ENCODE measurements around the gene ANKS3. TPM values are rescaled to one million over a fixed set of nuclear protein-coding genes. Genes with fewer than 3 reads are reported as not detected.

Gene ANKS3
- total and polyA plus RNA-seq, 2 of the 8 experiments (the other 6 are each of a cell fraction or from before 2014, with no cell fraction given): 15.5 to 23.9 TPM

GRCh38 chr16:4649744-4650442 is 84.2 kb downstream of the ANKS3 start:
- H3K36me3 ChIP-seq (ENCODE audit: control insufficient read depth in 2 of 4, insufficient read depth in 4 of 4, low read length in 3 of 4): peaks cover 0 to 11% (median 7%) of the 10 kb centered on the region in 4 experiments; a peak in 7 of 8 replicates
- 97% methylated on average over 25 of the region's 25 CpGs; no CpG with 5 or more reads in 1 of the 2 experiments for WGBS, 2 experiments (ENCODE audit: extremely low coverage in 1 of 2, insufficient coverage in 1 of 2, insufficient read length in 1 of 2, insufficient replicate concordance in 2 of 2, low coverage in 1 of 2, low lambda C conversion rate in 2 of 2, missing lambda C conversion rate in 1 of 2)
- H3K4ac ChIP-seq (replicated peaks; ENCODE audit: insufficient read length, low read depth, low read length): no peak overlapping the region
- peaks cover 5 to 13% of the 10 kb centered on the region in 2 experiments for H4K20me1 ChIP-seq (replicated peaks in 1 of 2; ENCODE audit: control insufficient read depth in 1 of 2, insufficient read depth in 2 of 2, low read length in 2 of 2)
- H3K4me1 ChIP-seq (replicated peaks in 1 of 4; ENCODE audit: control insufficient read depth in 3 of 4, insufficient read depth in 4 of 4, low read length in 3 of 4): peaks cover 0 to 2% (median 0%) of the 10 kb centered on the region in 4 experiments; a peak in 2 of 7 replicates
- H3K79me1 ChIP-seq (ENCODE audit: low read depth, low read length): peaks cover 18% of the 10 kb centered on the region
- H4K5ac ChIP-seq (ENCODE audit: insufficient read length, low read depth, low read length): no peak overlapping the region
- H2BK12ac ChIP-seq (ENCODE audit: low read depth, low read length): no peak overlapping the region
- no peak overlapping the region for H2AFZ ChIP-seq (ENCODE audit: low read length)
- ChIA-PET CTCF (ENCODE audit: partially characterized antibody) (interaction anchor here (0.6 to 2.9 kb wide), 42 partner anchors 8 to 519 kb away, joined by 3 to 49 read pairs (median 4); partner anchors contain the start of genes C16orf96 and MGRN1), POLR2A (ENCODE audit: partially characterized antibody) (interaction anchor here (0.6 to 1.3 kb wide), 6 partner anchors 16 to 142 kb away, joined by 3 to 5 read pairs (median 3); no protein-coding TSS in a partner anchor)
- peaks cover 0 to 26% of the 10 kb centered on the region in 2 experiments; a peak in 2 of 4 replicates for H3K79me2 ChIP-seq (ENCODE audit: control insufficient read depth in 1 of 2, insufficient read depth in 2 of 2, low read length in 2 of 2)
- H3K18ac ChIP-seq (ENCODE audit: extremely low read depth, low read length): no peak overlapping the region
- H4K91ac ChIP-seq (replicated peaks; ENCODE audit: insufficient read length, low read length): no peak overlapping the region
- H2AK5ac ChIP-seq (ENCODE audit: low read depth, low read length): no peak overlapping the region
- no peak overlapping the region for H3K14ac ChIP-seq (ENCODE audit: insufficient read length)
- no peak overlapping the region for H3K4me2 ChIP-seq (ENCODE audit: insufficient read depth in 1 of 2, low read depth in 2 of 2, low read length in 2 of 2)
- FAIRE-seq: no peak
- H3K9me3 ChIP-seq (ENCODE audit: insufficient read depth in 2 of 2, low read depth in 1 of 2, low read length in 1 of 2): no peaks in the 10 kb centered on the region
- no peak overlapping the region; the same call in 1 of the 2 replicates for H4K8ac ChIP-seq (ENCODE audit: extremely low read depth, insufficient read depth, low read length)
- H2BK120ac ChIP-seq (replicated peaks; ENCODE audit: low read depth, low read length): no peak overlapping the region
- H3K23me2 ChIP-seq (ENCODE audit: low read depth, low read length): no peaks in the 10 kb centered on the region
- no peak overlapping the region for H2BK20ac ChIP-seq (ENCODE audit: low read length)
- no peak overlapping the region for H3K27ac ChIP-seq (ENCODE audit: low read depth, low read length)
- TF ChIP-seq RFX5 (IDR thresholded peaks at IDR 0.05; ENCODE audit: borderline replicate concordance, low read depth, low read length): no peak
- TF ChIP-seq GTF2F1 (IDR thresholded peaks at IDR 0.05; ENCODE audit: borderline replicate concordance, low read depth, low read length): no peak
- TF ChIP-seq CTBP2 (IDR thresholded peaks at IDR 0.05; ENCODE audit: borderline replicate concordance, insufficient read depth, insufficient read length, low read length): no peak
- TF ChIP-seq SIRT6 (IDR thresholded peaks at IDR 0.05; ENCODE audit: low read length): no peak
- TF ChIP-seq KDM4A (IDR thresholded peaks at IDR 0.05; ENCODE audit: low read depth, low read length, severe bottlenecking): no peak
- no peak for TF ChIP-seq BACH1 (IDR thresholded peaks at IDR 0.05; ENCODE audit: low read length)
- no peak for TF ChIP-seq POLR2A (IDR thresholded peaks at IDR 0.05; ENCODE audit: control extremely low read depth in 1 of 2, low read depth in 2 of 2, low read length in 2 of 2)
- no peak for TF ChIP-seq ASH2L (IDR thresholded peaks at IDR 0.05; ENCODE audit: low read length)
- H2BK15ac ChIP-seq (ENCODE audit: low read length): no peak overlapping the region
- H3K9ac ChIP-seq (replicated peaks in 1 of 4; ENCODE audit: extremely low read depth in 1 of 4, low read depth in 3 of 4, low read length in 3 of 4): no peak overlapping the region
- H2BK5ac ChIP-seq (ENCODE audit: low read depth, low read length): no peak overlapping the region
- H3K23ac ChIP-seq (ENCODE audit: insufficient read length): no peak overlapping the region
- H3K27me3 ChIP-seq (replicated peaks in 1 of 4; ENCODE audit: control insufficient read depth in 3 of 4, extremely low read depth in 1 of 4, insufficient read depth in 3 of 4, low read length in 3 of 4): no peaks in the 10 kb centered on the region
- peak in 1 of 2 experiments; percentile 41 for DNase-seq (ENCODE audit: low read depth in 1 of 2, low spot score in 2 of 2)
- no peak overlapping the region for H3K56ac ChIP-seq (replicated peaks; ENCODE audit: insufficient read length, low read depth, low read length)
- no peak overlapping the region for H3K4me3 ChIP-seq (ENCODE audit: extremely low read depth in 1 of 4, insufficient read depth in 2 of 4, low read depth in 3 of 4, low read length in 4 of 4)

All from H1 (cell line).